ENCODE data around the gene LSM7.
"Not testable (repeated sequence)": the region's sequence is repeated elsewhere in the genome, so short reads cannot be mapped to it uniquely, and the experiment has no call there.

Gene LSM7

DNA sequence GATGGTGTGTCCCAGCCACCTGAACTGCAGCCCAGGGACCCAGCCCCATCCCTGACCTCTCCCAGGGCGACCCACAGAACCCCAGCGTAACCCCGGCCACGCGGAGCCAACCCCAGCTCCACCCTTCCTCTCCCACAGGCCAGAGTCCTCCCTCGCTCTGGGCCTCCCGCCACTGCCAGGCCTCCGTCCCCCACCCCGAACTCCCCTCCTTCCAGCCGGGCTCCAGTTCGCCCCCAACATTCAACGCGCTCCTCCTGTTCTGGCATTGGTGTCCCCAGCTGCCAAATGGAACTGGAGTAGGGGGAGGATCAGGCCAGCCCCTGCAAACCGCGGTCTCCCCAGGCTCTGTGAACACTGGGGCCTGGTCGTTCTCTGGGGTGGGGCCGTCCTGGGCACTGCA, 27.9 kb downstream of the LSM7 start:
- no peak for DNase-seq (ENCODE audit: low read depth)

DNA sequence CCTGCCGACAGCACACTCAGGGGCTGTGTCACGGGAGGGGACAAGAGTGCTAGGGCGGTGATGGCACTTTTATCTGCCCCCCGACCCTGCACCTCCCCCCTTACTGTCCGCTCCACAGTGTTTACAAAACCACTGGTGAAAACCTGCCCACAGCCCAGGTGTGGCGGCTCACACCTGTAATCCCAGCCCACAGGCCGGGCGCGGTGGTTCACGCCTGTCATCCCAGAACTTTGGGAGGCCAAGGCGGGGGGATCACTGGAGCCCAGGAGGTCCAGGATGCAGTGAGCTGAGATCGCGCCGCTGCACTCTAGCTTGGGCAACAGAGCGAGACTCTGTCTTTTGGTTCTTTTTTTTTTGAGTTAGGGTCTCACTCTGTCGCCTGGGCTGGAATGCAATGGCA, 32.2 kb downstream of the LSM7 start:
- DNase-seq (ENCODE audit: low read depth), result no peak

GRCh38 chr19:2294687-2295335, 33.6 kb downstream of the LSM7 start:
- DNase-seq (ENCODE audit: low read depth), result no peak

DNA sequence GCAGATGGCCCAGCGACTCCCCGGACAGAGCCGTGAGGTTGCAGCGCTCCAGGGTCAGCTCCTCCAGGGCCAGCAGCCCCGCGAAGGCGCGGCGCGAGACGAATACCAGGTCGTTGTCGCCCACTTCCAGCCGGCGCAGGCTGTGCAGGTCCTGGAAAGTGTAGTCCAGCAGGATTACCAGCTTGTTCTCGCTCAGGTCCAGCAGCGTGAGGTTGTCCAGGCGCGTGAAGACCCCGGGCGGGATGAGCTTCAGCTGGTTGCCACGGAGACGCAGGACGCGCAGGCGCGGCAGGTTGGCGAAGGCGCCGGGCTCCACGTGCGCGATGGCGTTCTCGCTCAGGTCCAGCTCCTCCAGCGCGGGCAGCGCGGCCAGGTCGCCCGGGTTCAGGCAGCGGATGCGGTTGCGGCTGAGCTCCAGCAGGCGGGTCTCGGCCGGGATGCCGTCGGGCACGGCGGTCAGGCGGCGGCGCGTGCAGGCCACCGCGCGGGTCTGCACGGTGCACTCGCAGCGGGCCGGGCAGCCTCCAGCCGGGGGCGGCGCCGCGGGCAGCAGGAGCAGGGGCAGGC, 37.1 kb downstream of the LSM7 start:
- DNase-seq (ENCODE audit: low read depth), result no peak

DNA sequence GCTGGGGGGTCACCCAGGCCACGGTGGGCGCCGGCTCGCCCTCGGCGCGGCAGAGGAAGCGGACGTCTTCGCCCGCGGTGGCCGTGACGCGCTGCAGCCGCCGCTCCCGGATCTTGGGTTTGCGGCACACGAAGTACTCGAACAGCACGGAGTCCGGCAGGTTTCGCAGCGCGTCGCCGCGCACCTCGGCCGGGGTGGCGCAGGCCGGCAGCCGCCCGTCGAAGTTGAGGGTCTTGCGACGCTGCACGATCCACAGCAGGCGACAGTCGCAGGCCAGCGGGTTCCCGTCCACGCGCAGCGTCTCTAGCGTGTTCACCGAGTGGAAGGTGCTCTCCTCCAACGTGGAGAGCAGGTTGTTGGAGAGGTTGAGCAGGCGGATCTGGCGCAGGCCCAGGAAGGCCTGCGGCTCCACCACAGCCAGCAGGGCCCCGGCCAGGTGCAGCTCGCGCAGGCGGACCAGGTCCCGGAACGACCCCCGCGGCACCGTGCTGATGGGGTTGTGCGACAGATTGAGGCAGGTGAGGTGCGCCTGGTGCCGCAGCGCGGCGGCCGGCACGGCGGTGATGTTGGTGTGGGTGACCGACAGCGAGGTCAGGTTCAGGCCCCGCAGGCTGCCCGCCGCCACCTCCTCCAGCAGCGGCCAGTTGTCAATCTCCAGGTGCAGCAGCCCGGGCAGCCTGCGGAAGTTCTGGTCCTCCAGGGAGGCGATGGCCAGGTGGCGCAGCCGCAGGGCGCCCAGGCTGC, 37.8 kb downstream of the LSM7 start:
- no peak for DNase-seq (ENCODE audit: low read depth)

DNA sequence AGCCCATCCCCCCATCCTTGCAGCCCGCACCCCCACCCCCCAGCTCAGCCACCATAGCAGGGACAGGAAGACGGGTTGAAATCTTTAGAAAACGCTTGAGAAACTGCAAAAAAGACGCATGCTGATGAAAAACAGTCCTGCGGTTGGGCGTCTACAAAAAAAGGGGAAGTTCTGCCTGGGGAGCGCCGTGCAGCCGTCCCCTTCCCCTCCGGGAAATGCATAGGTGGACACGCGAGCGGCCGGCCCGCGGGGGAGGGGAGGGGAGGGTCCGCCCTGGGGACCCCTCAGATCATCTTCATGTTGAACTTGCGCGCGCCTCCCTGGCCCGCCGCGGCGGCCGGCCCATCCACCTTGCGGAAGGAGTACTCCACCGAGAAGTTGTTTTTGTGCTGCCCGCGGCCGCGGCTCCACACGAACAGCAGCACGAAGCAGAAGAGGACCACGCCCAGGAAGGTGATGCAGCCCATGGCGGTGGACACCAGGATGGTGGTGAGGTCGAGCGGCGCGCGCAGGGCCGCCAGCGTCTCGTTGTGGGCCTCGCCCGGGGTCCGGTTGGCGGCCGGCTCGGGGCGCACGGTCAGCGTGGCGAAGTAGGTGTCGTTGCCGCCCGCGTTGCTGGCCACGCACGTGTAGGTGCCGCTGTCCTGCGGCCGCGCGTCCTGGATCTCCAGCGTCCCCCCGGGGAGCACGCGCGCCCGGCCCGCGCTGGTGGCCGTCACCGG, 38.5 kb downstream of the LSM7 start:
- peak; percentile 48 for DNase-seq (ENCODE audit: low read depth)

- DNase-seq (ENCODE audit: low read depth), result no peak
Observed at GRCh38 chr19:2288818-2289713, 39.3 kb downstream of the LSM7 start.

DNA sequence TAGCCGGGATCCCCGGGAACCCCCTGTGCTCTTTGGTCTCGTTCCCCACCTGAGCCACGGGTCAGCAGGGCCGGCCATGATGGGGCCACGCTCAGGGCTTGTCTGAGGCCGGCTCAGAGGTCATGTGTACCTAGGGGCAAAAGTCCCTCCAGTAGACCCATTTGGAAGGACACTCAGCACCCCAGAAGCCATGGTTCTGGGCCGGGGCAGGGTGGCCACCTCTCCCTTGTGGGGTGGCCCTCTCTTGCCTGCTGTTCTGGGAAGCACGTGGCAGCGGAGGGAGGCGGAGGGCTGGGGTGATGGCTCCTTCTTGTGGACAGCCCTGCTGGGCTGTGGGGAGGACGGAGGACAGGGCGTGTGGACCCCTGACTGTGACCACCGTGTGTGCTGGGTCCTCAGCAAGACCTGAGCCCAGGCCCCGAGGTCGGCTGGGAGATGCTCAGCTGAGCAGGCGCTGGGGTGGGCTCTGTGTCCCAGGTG, 40.0 kb downstream of the LSM7 start:
- no peak for DNase-seq (ENCODE audit: low read depth)

DNA sequence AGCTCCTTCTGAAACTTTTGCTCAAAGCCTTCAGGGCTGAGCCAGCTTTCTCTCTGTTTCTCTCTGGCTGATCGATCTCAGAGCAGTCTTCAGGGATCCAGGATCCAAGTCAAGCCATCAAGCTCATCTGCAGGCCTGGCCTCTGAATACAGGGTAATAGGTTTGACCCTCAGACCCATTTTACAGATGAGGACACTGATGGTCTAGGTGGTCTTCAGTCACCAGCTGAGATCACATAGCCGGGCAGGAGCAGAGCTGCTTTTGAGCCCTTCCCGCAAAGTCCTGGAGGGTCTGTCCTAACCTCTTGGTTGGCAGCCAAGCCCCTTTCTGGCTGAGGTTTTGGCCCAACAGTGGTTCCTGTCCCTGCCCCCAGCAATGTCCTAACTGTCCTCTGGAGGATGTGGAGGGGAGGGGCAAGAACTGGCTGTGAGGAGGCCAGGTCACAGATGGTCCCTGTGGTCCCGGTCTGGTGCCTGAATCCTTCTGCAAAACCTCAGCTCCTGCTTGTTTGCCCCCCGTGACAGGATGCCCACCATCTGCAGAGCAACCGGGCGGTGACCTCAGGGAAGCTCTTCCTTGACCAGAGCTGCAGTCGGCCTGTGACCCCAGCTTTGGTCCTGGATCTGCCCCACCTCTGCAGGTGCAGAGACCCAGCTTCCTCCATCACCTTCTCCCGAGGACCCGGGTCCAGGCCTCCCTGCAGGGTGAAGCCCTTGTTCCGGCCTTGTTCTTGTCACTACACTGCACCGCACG, 40.6 kb downstream of the LSM7 start:
- no peak for DNase-seq (ENCODE audit: low read depth)

GRCh38 chr19:2286402-2287140, 41.8 kb downstream of the LSM7 start:
- DNase-seq (ENCODE audit: low read depth), result no peak

GRCh38 chr19:2283835-2284507, 44.4 kb downstream of the LSM7 start:
- DNase-seq (ENCODE audit: low read depth), result no peak

- DNase-seq (ENCODE audit: low read depth), result no peak
Observed at GRCh38 chr19:2282862-2283237, 45.5 kb downstream of the LSM7 start.

GRCh38 chr19:2282062-2282861, 46.1 kb downstream of the LSM7 start, which contains the start of gene PEAK3:
TSS of gene PEAK3 (minus strand) at chr19:2282175. CDS start at chr19:2280931, 1,244 bp downstream.
- no peak for DNase-seq (ENCODE audit: low read depth)

DNA sequence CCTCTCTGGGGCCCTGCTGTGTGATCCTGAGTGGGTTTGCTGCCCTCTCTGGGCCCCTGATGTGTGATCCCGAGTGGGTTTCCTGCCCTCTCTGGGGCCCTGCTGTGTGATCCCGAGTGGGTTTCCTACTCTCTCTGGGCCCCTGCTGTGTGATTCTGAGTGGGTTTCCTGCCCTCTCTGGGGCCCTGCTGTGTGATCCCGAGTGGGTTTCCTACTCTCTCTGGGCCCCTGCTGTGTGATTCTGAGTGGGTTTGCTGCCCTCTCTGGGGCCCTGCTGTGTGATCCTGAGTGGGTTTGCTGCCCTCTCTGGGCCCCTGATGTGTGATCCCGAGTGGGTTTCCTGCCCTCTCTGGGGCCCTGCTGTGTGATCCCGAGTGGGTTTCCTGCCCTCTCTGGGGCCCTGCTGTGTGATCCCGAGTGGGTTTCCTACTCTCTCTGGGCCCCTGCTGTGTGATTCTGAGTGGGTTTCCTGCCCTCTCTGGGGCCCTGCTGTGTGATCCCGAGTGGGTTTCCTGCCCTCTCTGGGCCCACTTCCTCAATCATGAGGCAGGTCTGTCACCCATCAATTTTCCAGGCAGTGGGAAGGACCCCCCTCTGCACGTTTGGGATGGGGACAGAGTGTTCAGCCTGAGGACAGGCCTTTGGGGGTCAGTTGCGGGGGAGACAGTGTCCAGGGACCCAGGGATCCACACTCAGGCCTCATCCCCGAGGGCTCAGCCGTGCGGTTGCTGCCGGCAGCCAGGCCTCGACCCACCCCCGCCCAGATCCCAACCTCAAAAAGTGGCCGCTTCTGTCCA, 46.9 kb downstream of the LSM7 start:
- not testable (repeated sequence) for DNase-seq (ENCODE audit: low read depth)

- DNase-seq (ENCODE audit: low read depth), result no peak
Observed at GRCh38 chr19:2280633-2281264, 47.6 kb downstream of the LSM7 start.

GRCh38 chr19:2278459-2279158, 49.8 kb downstream of the LSM7 start:
- no peak for DNase-seq (ENCODE audit: low read depth)

- no peak for DNase-seq (ENCODE audit: low read depth)
Observed at GRCh38 chr19:2277138-2277537, 51.2 kb downstream of the LSM7 start.
